ENCODE results near the gene KPNA5. TPM values are rescaled to one million over a fixed set of nuclear protein-coding genes. Genes with fewer than 3 reads are reported as not detected.

KPNA5 gene
- total and polyA plus RNA-seq, 9 of the 15 experiments (the other 6 are each of a cell fraction or from before 2014, with no cell fraction given): 3.2 to 10.3 (median 6.5) TPM

DNA sequence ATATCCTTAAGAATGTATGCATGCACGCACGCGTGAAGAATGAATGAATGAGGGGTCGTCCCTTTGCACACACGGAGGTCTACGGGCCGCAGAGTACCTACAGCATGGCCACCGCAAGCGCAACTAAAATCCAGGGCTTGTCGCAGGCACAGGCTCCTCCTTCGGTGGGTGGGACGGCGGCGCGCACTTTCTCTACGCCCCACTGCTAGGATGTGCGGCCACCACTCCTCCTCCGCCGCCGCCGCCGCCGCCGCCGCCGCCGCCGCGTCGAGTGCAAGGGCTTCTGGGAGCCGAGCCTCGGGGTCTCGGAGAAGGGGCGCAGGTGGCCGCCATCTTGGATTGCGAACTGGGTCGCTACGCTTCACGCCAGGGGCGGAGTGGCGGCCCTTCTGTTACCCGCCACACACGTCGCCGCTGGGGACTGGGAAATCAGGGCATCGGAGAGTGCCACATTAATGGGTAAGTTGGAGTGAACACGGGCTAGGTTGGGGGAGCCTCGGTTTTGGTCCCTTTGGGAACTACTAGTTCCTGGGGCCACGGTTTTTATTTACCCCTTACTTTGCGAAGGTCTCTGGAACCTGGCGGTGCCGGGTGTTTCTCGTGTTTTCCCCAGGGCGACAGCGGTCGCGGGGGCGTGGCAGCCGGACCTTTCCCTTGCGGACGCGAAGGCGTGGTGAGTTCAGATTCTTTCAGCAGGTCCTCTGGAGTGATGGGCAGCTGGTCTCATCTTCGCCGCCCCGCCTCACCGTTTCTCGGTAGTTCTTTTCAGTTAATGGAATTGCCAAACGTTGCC is at the start of gene KPNA5 (continued):
- TF ChIP-seq ETV1 (tag; conservative IDR thresholded peaks at IDR 0.05; ENCODE audit: low read depth) (peak; percentile 27; the same call in 1 of the 2 replicates), TAF7 (tag; IDR thresholded peaks at IDR 0.05) (peak; percentile 15; the same call in 1 of the 2 replicates), ZBTB1 (CRISPR knock-in tag; IDR thresholded peaks at IDR 0.05; ENCODE audit: borderline replicate concordance, low read depth) (peak; percentile 60; the same call in 1 of the 2 replicates), FOXK1 (CRISPR knock-in tag; IDR thresholded peaks at IDR 0.05; ENCODE audit: borderline replicate concordance) (no peak), TEAD1 (CRISPR knock-in tag; IDR thresholded peaks at IDR 0.05) (0 out of 4 replicates have a peak, but pooled peaks of 1 of the 2 experiments have one; percentile 65), NKRF (IDR thresholded peaks at IDR 0.05; ENCODE audit: borderline replicate concordance) (peak; percentile 47; the same call in 1 of the 2 replicates), HCFC1 (IDR thresholded peaks at IDR 0.05; ENCODE audit: low read depth, low read length) (no peak), SRSF3 (IDR thresholded peaks at IDR 0.05; ENCODE audit: insufficient read depth, low read length) (no peak), TAL1 (IDR thresholded peaks at IDR 0.05) (no peak), ZBTB26 (CRISPR knock-in tag; IDR thresholded peaks at IDR 0.05) (no peak), XRCC3 (IDR thresholded peaks at IDR 0.05) (no peak), SNIP1 (IDR thresholded peaks at IDR 0.05; ENCODE audit: low read depth) (no peak), ZNF79 (CRISPR knock-in tag; IDR thresholded peaks at IDR 0.05; ENCODE audit: low read depth) (no peak), CHAMP1 (IDR thresholded peaks at IDR 0.05) (no peak), SMAD4 (CRISPR knock-in tag; conservative IDR thresholded peaks at IDR 0.05) (peak; percentile 58), OTX1 (CRISPR knock-in tag; IDR thresholded peaks at IDR 0.05) (no peak), FOXK2 (conservative IDR thresholded peaks at IDR 0.05 in 1 of 2, IDR thresholded peaks at IDR 0.05 in 1 of 2; ENCODE audit: low read depth in 2 of 2) (peak in 1 of 2 experiments; percentile 29; a peak in 1 of 4 replicates)
- TF ChIP-seq, protein P1, sequence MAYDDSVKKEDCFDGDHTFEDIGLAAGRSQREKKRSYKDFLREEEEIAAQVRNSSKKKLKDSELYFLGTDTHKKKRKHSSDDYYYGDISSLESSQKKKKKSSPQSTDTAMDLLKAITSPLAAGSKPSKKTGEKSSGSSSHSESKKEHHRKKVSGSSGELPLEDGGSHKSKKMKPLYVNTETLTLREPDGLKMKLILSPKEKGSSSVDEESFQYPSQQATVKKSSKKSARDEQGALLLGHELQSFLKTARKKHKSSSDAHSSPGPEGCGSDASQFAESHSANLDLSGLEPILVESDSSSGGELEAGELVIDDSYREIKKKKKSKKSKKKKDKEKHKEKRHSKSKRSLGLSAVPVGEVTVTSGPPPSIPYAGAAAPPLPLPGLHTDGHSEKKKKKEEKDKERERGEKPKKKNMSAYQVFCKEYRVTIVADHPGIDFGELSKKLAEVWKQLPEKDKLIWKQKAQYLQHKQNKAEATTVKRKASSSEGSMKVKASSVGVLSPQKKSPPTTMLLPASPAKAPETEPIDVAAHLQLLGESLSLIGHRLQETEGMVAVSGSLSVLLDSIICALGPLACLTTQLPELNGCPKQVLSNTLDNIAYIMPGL (CRISPR knock-in tag; IDR thresholded peaks at IDR 0.05): peak; percentile 52; the same call in 1 of the 2 replicates
